ENCODE results near the gene ATRNL1. TPM values are rescaled to one million over a fixed set of nuclear protein-coding genes. Genes with fewer than 3 reads are reported as not detected.

The ATRNL1 gene
- total RNA-seq, 1 experiment from 2014 or later, result not detected

GRCh38 chr10:115674496-115674895 is 581.3 kb downstream of the ATRNL1 start:
- Mint-ChIP-seq H3K4me1 (ENCODE audit: low read depth, unreplicated experiment) (no peaks in the 10 kb centered on the region), H3K36me3 (ENCODE audit: insufficient read depth, unreplicated experiment) (no peaks in the 10 kb centered on the region), H3K27ac (ENCODE audit: unreplicated experiment) (no peak overlapping the region), H3K9me3 (ENCODE audit: unreplicated experiment) (no peaks in the 10 kb centered on the region), H3K4me3 (ENCODE audit: unreplicated experiment) (no peak overlapping the region), H3K27me3 (ENCODE audit: insufficient read depth, unreplicated experiment) (peaks cover 2% of the 10 kb centered on the region)
- Histone ChIP-seq H3K4me3 (ENCODE audit: low read depth, low read length) (no peak overlapping the region), H3K4me1 (no peaks in the 10 kb centered on the region), H3K9me3 (no peaks in the 10 kb centered on the region), H3K27me3 (replicated peaks; ENCODE audit: control insufficient read depth, insufficient read depth, low read length) (no peaks in the 10 kb centered on the region), H3K36me3 (ENCODE audit: control insufficient read depth, insufficient read depth, low read length) (no peaks in the 10 kb centered on the region)
- DNase-seq, result no peak
- ChIA-PET POLR2A (no interaction called here), CTCF (no interaction called here)
- BruUV-seq (replicated peaks), result no TSS peak
- intact Hi-C loops (cut with micrococcal nuclease; ENCODE audit: unreplicated experiment), result no loop called here
- no peak for TF ChIP-seq CTCF (IDR thresholded peaks at IDR 0.05; ENCODE audit: insufficient read depth in 1 of 2, low read depth in 1 of 2, low read length in 1 of 2, severe bottlenecking in 1 of 2, unreplicated experiment in 1 of 2)

GRCh38 chr10:115696747-115697146 is 603.6 kb downstream of the ATRNL1 start:
- TF ChIP-seq CTCF (IDR thresholded peaks at IDR 0.05; ENCODE audit: insufficient read depth in 1 of 2, low read depth in 1 of 2, low read length in 1 of 2, severe bottlenecking in 1 of 2, unreplicated experiment in 1 of 2), result no peak
- Histone ChIP-seq H3K4me3 (ENCODE audit: low read depth, low read length) (no peak overlapping the region), H3K36me3 (ENCODE audit: control insufficient read depth, insufficient read depth, low read length) (no peaks in the 10 kb centered on the region), H3K27me3 (replicated peaks; ENCODE audit: control insufficient read depth, insufficient read depth, low read length) (no peaks in the 10 kb centered on the region), H3K4me1 (no peaks in the 10 kb centered on the region), H3K9me3 (no peaks in the 10 kb centered on the region)
- Mint-ChIP-seq H3K27ac (ENCODE audit: unreplicated experiment) (no peak overlapping the region), H3K4me1 (ENCODE audit: low read depth, unreplicated experiment) (no peaks in the 10 kb centered on the region), H3K9me3 (ENCODE audit: unreplicated experiment) (no peaks in the 10 kb centered on the region), H3K27me3 (ENCODE audit: insufficient read depth, unreplicated experiment) (no peaks in the 10 kb centered on the region), H3K36me3 (ENCODE audit: insufficient read depth, unreplicated experiment) (no peaks in the 10 kb centered on the region), H3K4me3 (ENCODE audit: unreplicated experiment) (no peak overlapping the region)
- BruUV-seq (replicated peaks), result no TSS peak
- intact Hi-C loops (cut with micrococcal nuclease; ENCODE audit: unreplicated experiment), result no loop called here
- CTCF ChIA-PET, result no interaction called here
- POLR2A ChIA-PET, result no interaction called here
- no peak for DNase-seq

- Mint-ChIP-seq H3K9me3 (ENCODE audit: unreplicated experiment) (no peaks in the 10 kb centered on the region), H3K27me3 (ENCODE audit: insufficient read depth, unreplicated experiment) (peaks cover 10% of the 10 kb centered on the region), H3K27ac (ENCODE audit: unreplicated experiment) (no peak overlapping the region), H3K4me1 (ENCODE audit: low read depth, unreplicated experiment) (no peaks in the 10 kb centered on the region), H3K4me3 (ENCODE audit: unreplicated experiment) (no peak overlapping the region), H3K36me3 (ENCODE audit: insufficient read depth, unreplicated experiment) (no peaks in the 10 kb centered on the region)
- POLR2A ChIA-PET, result no interaction called here
- TF ChIP-seq CTCF (IDR thresholded peaks at IDR 0.05; ENCODE audit: insufficient read depth in 1 of 2, low read depth in 1 of 2, low read length in 1 of 2, severe bottlenecking in 1 of 2, unreplicated experiment in 1 of 2), result no peak
- Histone ChIP-seq H3K36me3 (ENCODE audit: control insufficient read depth, insufficient read depth, low read length) (no peaks in the 10 kb centered on the region), H3K9me3 (no peaks in the 10 kb centered on the region), H3K27me3 (replicated peaks; ENCODE audit: control insufficient read depth, insufficient read depth, low read length) (no peaks in the 10 kb centered on the region), H3K4me1 (no peaks in the 10 kb centered on the region), H3K4me3 (ENCODE audit: low read depth, low read length) (no peak overlapping the region)
- intact Hi-C loops (cut with micrococcal nuclease; ENCODE audit: unreplicated experiment), result loop anchor here (1.0 kb wide), 2 partner anchors 582 to 680 kb away; no protein-coding TSS in a partner anchor
- CTCF ChIA-PET, result no interaction called here
- DNase-seq, result no peak
- no TSS peak for BruUV-seq (replicated peaks)
These were observed 612.9 kb downstream of the ATRNL1 start for GRCh38 chr10:115706026-115706425.

Data from Caco-2 (cell line).